K562 (cell line): ENCODE data around the gene TOM1. TPM values are rescaled to one million over a fixed set of nuclear protein-coding genes. Genes with fewer than 3 reads are reported as not detected.
A peak's percentile ranks its signal among the peaks of the same experiment; 100 is the strongest.

ENCODE experiments used
- ATF1 ChIP-seq, 2 experiments: fragments of 450-650 bp in 1 of 2; IDR thresholded peaks; 2 replicates each; pipeline ENCODE4 v1.6.1; 2016; ENCODE audit warnings: missing compliant biosample characterization in 1 of 2, missing genetic modification characterization in 1 of 2
- C11orf30 ChIP-seq: fragments of 450-650 bp; IDR thresholded peaks from 2 replicates; pipeline ENCODE4 v1.6.1; 2016; ENCODE audit warnings: low read depth, mild to moderate bottlenecking
- ELF2 ChIP-seq: fragments of 250-450 bp; sonication (Bioruptor Pico); IDR thresholded peaks from 2 replicates; pipeline ENCODE4 v1.5.0; 2021; ENCODE audit warnings: mild to moderate bottlenecking
- HDAC2 ChIP-seq: fragments of 450-650 bp; IDR thresholded peaks from 2 replicates; pipeline ENCODE4 v1.6.1; 2016; ENCODE audit warnings: mild to moderate bottlenecking
- ILK ChIP-seq: fragments of 450-650 bp; IDR thresholded peaks from 2 replicates; pipeline ENCODE4 v1.6.1; 2016; ENCODE audit warnings: missing genetic modification characterization, low read depth, mild to moderate bottlenecking, missing compliant biosample characterization, moderate library complexity, borderline replicate concordance
- NFIX ChIP-seq: fragments of 250-450 bp; sonication (Bioruptor Pico); IDR thresholded peaks from 2 replicates; pipeline ENCODE4 v1.4.0; 2020; ENCODE audit warnings: low read depth, mild to moderate bottlenecking, moderate library complexity
- NFYB ChIP-seq: IDR thresholded peaks from 2 replicates; pipeline ENCODE4 v1.6.1; 2011; ENCODE audit warnings: mild to moderate bottlenecking, moderate library complexity; ENCODE audit not compliant: insufficient read length; ENCODE audit errors: extremely low read depth
- NKRF ChIP-seq: fragments of 450-650 bp; IDR thresholded peaks from 2 replicates; pipeline ENCODE4 v1.6.1; 2016; ENCODE audit warnings: borderline replicate concordance
- PCBP1 ChIP-seq: fragments of 200-400 bp; formaldehyde crosslinking; IDR thresholded peaks from 2 replicates; pipeline ENCODE4 v1.6.1; 2018; ENCODE audit warnings: mild to moderate bottlenecking, low read depth, low read length; ENCODE audit not compliant: poor library complexity, severe bottlenecking
- SMARCC2 ChIP-seq: fragments of 450-650 bp; IDR thresholded peaks from 2 replicates; pipeline ENCODE4 v1.6.1; 2017; ENCODE audit warnings: antibody characterized with exemption, moderate library complexity, mild to moderate bottlenecking, low read depth
- STAT5A ChIP-seq: IDR thresholded peaks from 2 replicates; pipeline ENCODE4 v1.6.1; 2012; ENCODE audit warnings: low read length, inconsistent platforms, borderline replicate concordance
- TEAD4 ChIP-seq, 2 experiments: sonication (generic) in 1 of 2; formaldehyde crosslinking in 1 of 2; IDR thresholded peaks; 2 replicates each; pipeline versions ENCODE4 v1.6.1 to v1.8.0; 2012 to 2022; ENCODE audit warnings: borderline replicate concordance in 1 of 2, inconsistent platforms in 1 of 2, low read length in 1 of 2, mild to moderate bottlenecking in 1 of 2, missing genetic modification reagents in 1 of 2
- TGIF2 ChIP-seq: sonication (generic); formaldehyde crosslinking; IDR thresholded peaks from 2 replicates; pipeline ENCODE4 v1.8.1; 2022; ENCODE audit warnings: mild to moderate bottlenecking, missing genetic modification reagents, moderate library complexity
- ZBTB1 ChIP-seq: sonication (generic); formaldehyde crosslinking; IDR thresholded peaks from 2 replicates; pipeline ENCODE4 v1.8.1; 2023; ENCODE audit warnings: missing genetic modification reagents, low read depth, mild to moderate bottlenecking, borderline replicate concordance
- ZFP1 ChIP-seq: fragments of 450-650 bp; formaldehyde crosslinking; IDR thresholded peaks from 2 replicates; pipeline ENCODE4 v1.4.0; 2020; ENCODE audit warnings: mild to moderate bottlenecking, mixed read lengths
- ZNF174 ChIP-seq: fragments of 250-450 bp; sonication (Bioruptor Pico); IDR thresholded peaks from 2 replicates; pipeline ENCODE4 v1.4.0; 2020; ENCODE audit warnings: mild to moderate bottlenecking
- ZNF24 ChIP-seq: fragments of 450-650 bp; IDR thresholded peaks from 2 replicates; pipeline ENCODE4 v1.6.1; 2016
- ZNF253 ChIP-seq: fragments of 250-450 bp; sonication (Bioruptor Pico); conservative IDR thresholded peaks from 2 replicates; pipeline ENCODE4 v1.6.1; 2021; ENCODE audit warnings: mild to moderate bottlenecking
- ZNF449 ChIP-seq: fragments of 250-450 bp; sonication (Bioruptor Pico); IDR thresholded peaks from 2 replicates; pipeline ENCODE4 v1.8.0; 2022; ENCODE audit warnings: moderate library complexity, mild to moderate bottlenecking, inconsistent platforms
- polyA plus RNA-seq, 8 experiments: library from polyadenylated mRNA; depleted of rRNA in 4 of 8; stranded (reverse) in 5 of 8; unstranded in 3 of 8; fragments of >200 nt; fragmentation: Nextera tagmentation in 2 of 8; fragmentation: Illumina TruSeq in 1 of 8; extraction: Ambion mirVana in 2 of 8; extraction: Trizol in 1 of 8; gene quantifications; 2 replicates each; pipeline versions ENCODE4 v1.2.1 to v1.2.3, GENCODE V29; 2011 to 2014; ENCODE audit warnings: inconsistent platforms in 1 of 8, missing spikeins in 1 of 8
- total RNA-seq, 7 experiments: library from RNA; depleted of rRNA in 6 of 7; stranded (reverse); fragments of >200 nt in 6 of 7; fragmentation: Illumina TruSeq in 2 of 7; extraction: Trizol in 2 of 7; gene quantifications; 2 replicates each; pipeline versions ENCODE4 v1.2.1 to v1.2.3, GENCODE V29; 2011 to 2021; ENCODE audit warnings: low replicate concordance in 1 of 7
- TF ChIP-seq, protein P1 (sequence below): fragments of 250-450 bp; sonication (Bioruptor Pico); IDR thresholded peaks from 2 replicates; pipeline ENCODE4 v1.8.0; 2022; ENCODE audit warnings: inconsistent platforms, mild to moderate bottlenecking, moderate library complexity, borderline replicate concordance
- TF ChIP-seq, protein P2 (sequence below): fragments of 450-650 bp; conservative IDR thresholded peaks from 2 replicates; pipeline ENCODE4 v1.6.1; 2016; ENCODE audit warnings: missing genetic modification characterization, low read depth, mild to moderate bottlenecking, missing compliant biosample characterization, moderate library complexity

Gene TOM1
- total and polyA plus RNA-seq, 9 of the 15 experiments (the other 6 are each of a cell fraction or from before 2014, with no cell fraction given) = 0.64 to 20.6 (median 12.0) TPM

DNA sequence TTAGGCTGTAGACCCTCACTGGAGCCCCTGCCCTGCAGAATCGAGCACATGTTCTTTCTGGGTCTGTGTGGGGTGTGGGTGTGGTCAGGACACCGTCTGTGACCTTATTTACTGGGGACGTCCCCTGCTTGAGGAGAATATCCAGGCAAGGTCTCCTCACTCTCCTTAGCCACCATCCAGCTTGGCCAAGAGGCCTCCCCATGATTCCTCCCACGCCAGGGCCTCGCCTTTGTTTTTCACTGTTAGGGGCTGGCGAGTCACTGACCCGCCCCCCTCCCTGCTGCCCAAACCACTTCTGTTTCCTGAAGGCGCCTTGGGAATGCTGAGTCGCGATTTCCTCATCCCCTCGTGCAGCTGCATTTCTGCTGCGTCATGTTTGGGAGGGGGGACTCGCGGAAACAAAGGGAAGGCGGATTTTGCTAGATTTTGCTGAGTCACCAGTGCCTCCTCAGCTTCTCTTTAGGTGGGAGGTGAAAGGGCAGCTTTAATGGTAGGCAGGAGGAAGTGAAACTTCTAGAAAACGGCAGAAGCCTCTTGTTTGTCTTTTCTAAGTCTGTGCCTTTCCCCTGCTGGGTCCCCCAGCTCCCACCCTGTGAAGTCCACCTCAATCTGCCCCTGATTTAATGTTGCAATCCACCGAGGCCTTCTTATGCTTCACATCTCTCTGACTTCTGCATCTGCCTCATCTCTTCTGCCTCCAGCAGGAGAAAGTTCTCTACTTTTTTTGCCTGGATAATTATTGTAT, 77.2 kb downstream of the TOM1 start (continued):
- peak; percentile 47; the same call in 1 of the 2 replicates for TF ChIP-seq NKRF
- no peak for TF ChIP-seq NFYB
- TF ChIP-seq ZFP1 (CRISPR knock-in tag) = no peak
- TF ChIP-seq NFIX (CRISPR knock-in tag) = no peak
- TF ChIP-seq, protein P1, sequence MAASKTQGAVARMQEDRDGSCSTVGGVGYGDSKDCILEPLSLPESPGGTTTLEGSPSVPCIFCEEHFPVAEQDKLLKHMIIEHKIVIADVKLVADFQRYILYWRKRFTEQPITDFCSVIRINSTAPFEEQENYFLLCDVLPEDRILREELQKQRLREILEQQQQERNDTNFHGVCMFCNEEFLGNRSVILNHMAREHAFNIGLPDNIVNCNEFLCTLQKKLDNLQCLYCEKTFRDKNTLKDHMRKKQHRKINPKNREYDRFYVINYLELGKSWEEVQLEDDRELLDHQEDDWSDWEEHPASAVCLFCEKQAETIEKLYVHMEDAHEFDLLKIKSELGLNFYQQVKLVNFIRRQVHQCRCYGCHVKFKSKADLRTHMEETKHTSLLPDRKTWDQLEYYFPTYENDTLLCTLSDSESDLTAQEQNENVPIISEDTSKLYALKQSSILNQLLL (CRISPR knock-in tag) = no peak
- TF ChIP-seq C11orf30 = peak; percentile 100
- no peak for TF ChIP-seq TGIF2 (CRISPR knock-in tag)
- TF ChIP-seq, protein P2, sequence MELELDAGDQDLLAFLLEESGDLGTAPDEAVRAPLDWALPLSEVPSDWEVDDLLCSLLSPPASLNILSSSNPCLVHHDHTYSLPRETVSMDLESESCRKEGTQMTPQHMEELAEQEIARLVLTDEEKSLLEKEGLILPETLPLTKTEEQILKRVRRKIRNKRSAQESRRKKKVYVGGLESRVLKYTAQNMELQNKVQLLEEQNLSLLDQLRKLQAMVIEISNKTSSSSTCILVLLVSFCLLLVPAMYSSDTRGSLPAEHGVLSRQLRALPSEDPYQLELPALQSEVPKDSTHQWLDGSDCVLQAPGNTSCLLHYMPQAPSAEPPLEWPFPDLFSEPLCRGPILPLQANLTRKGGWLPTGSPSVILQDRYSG (tag) = no peak; the same call in 1 of the 2 replicates
- TF ChIP-seq ZBTB1 = no peak
- TF ChIP-seq ELF2 (CRISPR knock-in tag) = no peak
- TF ChIP-seq ZNF449 (CRISPR knock-in tag) = no peak; the same call in 1 of the 2 replicates
- no peak for TF ChIP-seq ZNF174 (CRISPR knock-in tag)
- no peak for TF ChIP-seq ILK
- peak; percentile 30; the same call in 1 of the 2 replicates for TF ChIP-seq ZNF24
- TF ChIP-seq ZNF253 (CRISPR knock-in tag) = no peak
- no peak; the same call in 1 of the 2 replicates for TF ChIP-seq STAT5A
- peak; percentile 58; the same call in 1 of the 2 replicates for TF ChIP-seq TEAD4 (IDR thresholded peaks at IDR 0.05; ENCODE audit: low read length)
- no peak for TF ChIP-seq TEAD4 (CRISPR knock-in tag; IDR thresholded peaks at IDR 0.05; ENCODE audit: borderline replicate concordance)
- TF ChIP-seq SMARCC2 = peak; percentile 65
- no peak for TF ChIP-seq ATF1 (CRISPR knock-in tag; IDR thresholded peaks at IDR 0.05)
- peak; percentile 70 for TF ChIP-seq ATF1 (tag; IDR thresholded peaks at IDR 0.05)
- peak; percentile 93 for TF ChIP-seq HDAC2
- no peak for TF ChIP-seq PCBP1
